HCT116 (cell line): ENCODE measurements around the gene MBP. TPM values are rescaled to one million over a fixed set of nuclear protein-coding genes. Genes with fewer than 3 reads are reported as not detected.

Source experiments
- ATAC-seq: fragments of 200-7000 bp; cut with Tn5 transposase; 2 replicates; pipeline ENCODE4 v1.9.1; 2020; ENCODE audit warnings: mild to moderate bottlenecking, moderate library complexity
- BruUV-seq: library from RNA; stranded (reverse); fragments of 400-500 nt; replicated peaks from 2 replicates; lab custom pipeline; 2021; lab: Mats Ljungman, UMichigan
- CTCF ChIA-PET: fragments of 300-600 bp; sonication (Branson Sonifier 250); formaldehyde crosslinking; loops from one replicate; lab custom pipeline; 2021; ENCODE audit warnings: antibody characterized with exemption; lab: Charles Lee
- POLR2A ChIA-PET: fragments of 300-600, 350-600 bp; sonication (Branson Sonifier 250); formaldehyde crosslinking; loops from one replicate; lab custom pipeline; 2021; ENCODE audit warnings: antibody characterized with exemption; lab: Charles Lee
- RAD21 ChIA-PET, 2 experiments: fragments of 300-600 bp; sonication (Branson Sonifier 250); formaldehyde crosslinking; loops; one replicate each; lab custom pipeline; 2023; ENCODE audit warnings: low total read pairs in 2 of 2; ENCODE audit not compliant: uncharacterized antibody in 2 of 2, unreplicated experiment in 2 of 2, low non-redundant PET in 1 of 2; lab: Charles Lee
- DNase-seq: peaks from one replicate; pipeline ENCODE4 v3.0.0-alpha.2; 2010; ENCODE audit warnings: low read depth, low spot score
- H2AFZ ChIP-seq: fragments of 200-600 bp; shearing (Covaris generic), sonication (generic); 2 replicates; pipeline ENCODE4 v1.6.1; 2017; ENCODE audit warnings: low read depth, mixed run types, mixed read lengths, antibody characterized with exemption, low read length; ENCODE audit not compliant: poor library complexity, severe bottlenecking
- H3K27ac ChIP-seq: 2 replicates; pipeline ENCODE4 v1.5.1; 2012; ENCODE audit warnings: low read depth, low read length
- H3K27me3 ChIP-seq: fragments of 200-600 bp; sonication (generic); 2 replicates; pipeline ENCODE4 v1.6.1; 2016; ENCODE audit warnings: mixed run types, low read length, mixed read lengths; ENCODE audit not compliant: insufficient read depth
- H3K36me3 ChIP-seq, 2 experiments: fragments of 200-500 bp in 1 of 2; fragments of 200-600 bp in 1 of 2; sonication (Bioruptor generic) in 1 of 2; sonication (generic) in 1 of 2; 2 replicates each; pipeline versions ENCODE4 v1.5.1 to v1.6.1; 2014 to 2016; ENCODE audit warnings: low read length in 2 of 2, inconsistent platforms in 1 of 2, mixed read lengths in 1 of 2, mixed run types in 1 of 2; ENCODE audit not compliant: insufficient read depth in 2 of 2, control insufficient read depth in 1 of 2
- H3K4me1 ChIP-seq, 2 experiments: fragments of 200-600 bp in 1 of 2; sonication (generic) in 1 of 2; 2 replicates each; pipeline versions ENCODE4 v1.5.1 to v1.6.1; 2012 to 2017; ENCODE audit warnings: low read length in 2 of 2, inconsistent platforms in 1 of 2, mild to moderate bottlenecking in 1 of 2, mixed read lengths in 1 of 2, mixed run types in 1 of 2, moderate library complexity in 1 of 2; ENCODE audit not compliant: insufficient read depth in 2 of 2, control insufficient read depth in 1 of 2
- H3K4me2 ChIP-seq: fragments of 200-600 bp; sonication (generic); 2 replicates; pipeline ENCODE4 v1.6.1; 2017; ENCODE audit warnings: mixed run types, low read length, mixed read lengths
- H3K4me3 ChIP-seq, 2 experiments: fragments of 200-600 bp in 1 of 2; sonication (generic) in 1 of 2; replicated peaks in 1 of 2; 2 replicates each; pipeline ENCODE4 v1.5.1; 2011 to 2016; ENCODE audit warnings: low read length in 2 of 2, control low read depth in 1 of 2, low read depth in 1 of 2, mild to moderate bottlenecking in 1 of 2, mixed read lengths in 1 of 2, mixed run types in 1 of 2
- H3K79me2 ChIP-seq: fragments of 200-600 bp; sonication (generic); 2 replicates; pipeline ENCODE4 v1.6.1; 2017; ENCODE audit warnings: mild to moderate bottlenecking, mixed run types, low read length, moderate library complexity, mixed read lengths; ENCODE audit not compliant: insufficient read depth
- H3K9ac ChIP-seq: fragments of 200-600 bp; sonication (generic); 2 replicates; pipeline ENCODE4 v1.6.1; 2016; ENCODE audit warnings: low read length, mixed read lengths
- H3K9me2 ChIP-seq: fragments of 200-600 bp; sonication (generic), shearing (Covaris generic); 2 replicates; pipeline ENCODE4 v1.6.1; 2017; ENCODE audit warnings: mixed run types, mild to moderate bottlenecking, moderate library complexity; ENCODE audit not compliant: insufficient read depth
- H3K9me3 ChIP-seq, 2 experiments: fragments of 200-500 bp in 1 of 2; fragments of 200-600 bp in 1 of 2; sonication (Bioruptor generic) in 1 of 2; sonication (generic) in 1 of 2; 2 replicates each; pipeline ENCODE4 v1.6.1; 2014 to 2017; ENCODE audit warnings: low read length in 2 of 2, mixed read lengths in 2 of 2, inconsistent platforms in 1 of 2, low read depth in 1 of 2, mild to moderate bottlenecking in 1 of 2, mixed run types in 1 of 2, moderate library complexity in 1 of 2; ENCODE audit not compliant: control insufficient read depth in 1 of 2, insufficient read depth in 1 of 2
- H4K20me1 ChIP-seq: fragments of 200-600 bp; sonication (generic), shearing (Covaris generic); 2 replicates; pipeline ENCODE4 v1.6.1; 2017; ENCODE audit warnings: mixed run types, mild to moderate bottlenecking, moderate library complexity; ENCODE audit not compliant: insufficient read depth
- ATF3 ChIP-seq: IDR thresholded peaks from 2 replicates; pipeline ENCODE4 v1.6.1; 2012
- CBX3 ChIP-seq: IDR thresholded peaks from 2 replicates; pipeline ENCODE4 v1.6.1; 2012; ENCODE audit warnings: low read depth
- CEBPB ChIP-seq: IDR thresholded peaks from 2 replicates; pipeline ENCODE4 v1.6.1; 2012; ENCODE audit warnings: low read depth
- ELF1 ChIP-seq: IDR thresholded peaks from 2 replicates; pipeline ENCODE4 v1.6.1; 2012; ENCODE audit warnings: low read depth, borderline replicate concordance
- FOSL1 ChIP-seq: IDR thresholded peaks from 2 replicates; pipeline ENCODE4 v1.6.1; 2012; ENCODE audit warnings: low read depth
- JUND ChIP-seq: IDR thresholded peaks from 2 replicates; pipeline ENCODE4 v1.6.1; 2012
- MAX ChIP-seq: IDR thresholded peaks from 2 replicates; pipeline ENCODE4 v1.6.1; 2012
- POLR2A ChIP-seq: IDR thresholded peaks from 2 replicates; pipeline ENCODE4 v1.7.0; 2011; ENCODE audit warnings: borderline replicate concordance; ENCODE audit not compliant: insufficient read depth, insufficient read length; ENCODE audit errors: extremely low read depth
- POLR2AphosphoS5 ChIP-seq: IDR thresholded peaks from 2 replicates; pipeline ENCODE4 v1.6.1; 2011; ENCODE audit warnings: mild to moderate bottlenecking, low read depth, low read length, moderate library complexity
- REST ChIP-seq: IDR thresholded peaks from 2 replicates; pipeline ENCODE4 v1.6.1; 2012; ENCODE audit warnings: low read depth
- SIN3A ChIP-seq: IDR thresholded peaks from 2 replicates; pipeline ENCODE4 v1.6.1; 2012; ENCODE audit warnings: low read depth
- SP1 ChIP-seq: IDR thresholded peaks from 2 replicates; pipeline ENCODE4 v1.6.1; 2012; ENCODE audit warnings: low read depth
- SRF ChIP-seq: IDR thresholded peaks from 2 replicates; pipeline ENCODE4 v1.6.1; 2012; ENCODE audit warnings: low read depth
- TCF7L2 ChIP-seq: IDR thresholded peaks from 2 replicates; pipeline ENCODE4 v1.7.0; 2011; ENCODE audit warnings: borderline replicate concordance, inconsistent platforms; ENCODE audit not compliant: insufficient read depth, insufficient read length; ENCODE audit errors: extremely low read depth
- YY1 ChIP-seq: IDR thresholded peaks from 2 replicates; pipeline ENCODE4 v1.6.1; 2011; ENCODE audit warnings: low read length, low read depth, moderate library complexity, mild to moderate bottlenecking; ENCODE audit not compliant: insufficient replicate concordance; ENCODE audit errors: extremely low read depth
- ZBTB33 ChIP-seq: IDR thresholded peaks from 2 replicates; pipeline ENCODE4 v1.6.1; 2011; ENCODE audit warnings: mild to moderate bottlenecking, low read length, moderate library complexity; ENCODE audit not compliant: insufficient replicate concordance; ENCODE audit errors: extremely low read depth
- ZNF274 ChIP-seq: fragments of 200-500 bp; sonication (Bioruptor generic); IDR thresholded peaks from 2 replicates; pipeline ENCODE4 v1.6.1; 2014; ENCODE audit warnings: mild to moderate bottlenecking, low read depth, low read length, inconsistent platforms
- intact Hi-C: fragments of 100-400 bp; cut with micrococcal nuclease; formaldehyde crosslinking; loops from 2 replicates; pipeline ENCODE4 v1.10.0; 2022
- total RNA-seq: library from RNA; stranded (reverse); gene quantifications from one replicate; pipeline ENCODE4 v1.2.1, GENCODE V29; 2021; ENCODE audit not compliant: unreplicated experiment

Gene MBP
- total RNA-seq, 1 experiment from 2014 or later = 34.9 TPM

DNA sequence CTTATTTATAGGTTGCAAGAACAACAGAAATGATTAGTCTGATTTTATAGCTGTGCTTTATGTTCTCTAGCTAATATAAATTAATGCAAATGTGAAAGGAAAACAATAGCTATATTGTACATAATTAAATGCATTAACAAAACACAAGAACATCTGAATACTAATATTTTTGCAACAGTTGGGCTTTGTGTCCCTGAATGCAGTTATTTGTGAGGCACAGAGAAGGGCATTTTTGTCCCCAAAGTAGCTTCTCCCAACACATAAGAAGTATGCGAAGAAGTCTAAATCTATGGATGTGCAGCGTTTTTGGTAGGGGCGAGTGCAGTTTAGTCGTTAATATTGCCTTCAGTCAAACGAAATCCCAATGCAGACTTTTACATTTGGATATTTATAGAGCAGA lies 110.0 kb downstream of the MBP start:
- H3K9me3 ChIP-seq = no peaks in the 10 kb centered on the region
- ATAC-seq = no peak
- CTCF ChIA-PET = no interaction called here
- no peaks in the 10 kb centered on the region for H3K27me3 ChIP-seq
- no peak overlapping the region for H3K4me3 ChIP-seq
- no peaks in the 10 kb centered on the region for H3K4me1 ChIP-seq
- H3K36me3 ChIP-seq = no peaks in the 10 kb centered on the region
- H2AFZ ChIP-seq = no peak overlapping the region
- intact Hi-C loops = no loop called here
- BruUV-seq = no TSS peak
- RAD21 ChIA-PET = no interaction called here
- no peak for DNase-seq
- no peaks in the 10 kb centered on the region for H4K20me1 ChIP-seq
- TF ChIP-seq POLR2A (no peak), YY1 (no peak), ZNF274 (no peak), POLR2AphosphoS5 (no peak), REST (no peak), SIN3A (no peak), FOSL1 (no peak), JUND (no peak), CBX3 (no peak), SRF (no peak), CEBPB (no peak), ELF1 (no peak), SP1 (no peak), ZBTB33 (no peak), ATF3 (no peak), TCF7L2 (no peak), MAX (no peak)
- H3K9ac ChIP-seq = no peak overlapping the region
- no peaks in the 10 kb centered on the region for H3K9me2 ChIP-seq
- H3K27ac ChIP-seq = no peak overlapping the region
- no peaks in the 10 kb centered on the region for H3K79me2 ChIP-seq
- POLR2A ChIA-PET = no interaction called here
- no peak overlapping the region for H3K4me2 ChIP-seq
